Measurements from ENCODE around the gene TFR2.

TFR2 gene

DNA sequence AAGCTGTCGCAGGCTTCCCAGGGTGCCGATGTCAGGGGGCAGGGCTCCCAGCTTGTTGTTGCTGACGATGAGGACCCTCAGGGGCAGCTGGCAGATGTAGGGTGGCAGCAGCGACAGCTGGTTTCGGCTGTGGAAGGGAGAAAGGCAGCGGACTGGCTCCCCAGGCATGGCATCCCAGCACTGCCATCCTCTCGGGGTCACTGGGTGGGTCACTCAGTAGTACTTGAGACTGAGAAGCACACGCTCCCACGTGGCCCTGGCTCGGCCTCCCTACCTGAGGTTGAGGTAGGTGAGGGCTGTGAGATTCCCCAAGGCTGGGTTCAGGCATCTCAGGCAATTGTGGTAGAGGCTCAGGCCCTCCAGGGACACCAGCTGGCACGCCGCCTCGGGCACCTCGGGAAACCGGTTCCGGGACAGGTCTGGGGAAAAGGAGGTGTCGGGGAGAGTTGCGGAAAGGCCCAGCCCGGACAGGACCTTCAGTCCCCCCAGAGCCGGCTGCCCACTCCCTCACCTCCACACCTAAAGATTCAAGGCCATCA is 59.2 kb downstream of the TFR2 start:
- ATAC-seq (replicated peaks; ENCODE audit: extremely low read depth, poor library complexity, severe bottlenecking) (no peak), DNase-seq (ENCODE audit: low spot score in 2 of 2) (no peak)
- H3K36me3 Mint-ChIP-seq (ENCODE audit: insufficient read depth) = peaks cover 28% of the 10 kb centered on the region
- H3K4me3 Mint-ChIP-seq = peak overlapping the region; percentile 97
- no peaks in the 10 kb centered on the region for H3K27me3 Mint-ChIP-seq
- no peak overlapping the region for H3K27ac Mint-ChIP-seq (ENCODE audit: low read depth)
- no peaks in the 10 kb centered on the region for H3K9me3 Mint-ChIP-seq
- peaks cover 31% of the 10 kb centered on the region for H3K4me1 Mint-ChIP-seq

DNA sequence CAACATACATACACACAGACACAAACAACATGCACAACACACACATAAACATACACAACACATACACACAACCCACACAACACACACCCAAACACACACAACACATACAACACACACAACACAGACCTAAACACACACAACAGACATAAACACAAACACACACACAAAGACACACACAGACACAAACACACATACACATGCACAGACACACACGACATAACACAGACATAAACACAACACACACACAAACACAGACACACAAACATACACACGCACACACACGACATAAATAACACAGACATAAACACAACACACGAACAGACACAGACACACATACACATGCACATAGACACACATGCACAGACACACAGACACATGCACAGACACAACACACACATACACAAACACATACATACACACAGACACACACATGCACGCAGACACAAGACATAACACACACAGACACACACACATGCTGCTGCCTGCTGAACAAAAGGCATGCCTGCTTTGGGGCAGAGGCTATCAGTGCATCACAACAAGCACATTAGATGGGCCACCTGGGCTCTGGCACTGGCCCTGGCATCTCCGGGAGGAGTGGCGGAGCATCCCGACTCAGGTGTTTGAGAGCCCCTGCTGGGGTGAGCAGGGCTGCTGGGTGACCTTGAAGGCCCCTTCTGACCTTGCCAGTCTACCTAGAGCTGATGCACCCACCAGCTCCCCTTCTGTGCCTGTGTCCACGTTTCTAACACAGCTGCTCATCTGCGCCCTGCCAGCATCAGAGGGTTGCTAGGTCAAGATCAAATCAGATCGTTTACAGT is 60.7 kb downstream of the TFR2 start:
- Mint-ChIP-seq H3K27me3 (no peaks in the 10 kb centered on the region), H3K36me3 (ENCODE audit: insufficient read depth) (peaks cover 31% of the 10 kb centered on the region), H3K4me3 (no peak overlapping the region), H3K27ac (ENCODE audit: low read depth) (no peak overlapping the region), H3K9me3 (no peaks in the 10 kb centered on the region), H3K4me1 (peaks cover 25% of the 10 kb centered on the region)
- ATAC-seq (replicated peaks; ENCODE audit: extremely low read depth, poor library complexity, severe bottlenecking) (no peak), DNase-seq (ENCODE audit: low spot score in 2 of 2) (no peak)

DNA sequence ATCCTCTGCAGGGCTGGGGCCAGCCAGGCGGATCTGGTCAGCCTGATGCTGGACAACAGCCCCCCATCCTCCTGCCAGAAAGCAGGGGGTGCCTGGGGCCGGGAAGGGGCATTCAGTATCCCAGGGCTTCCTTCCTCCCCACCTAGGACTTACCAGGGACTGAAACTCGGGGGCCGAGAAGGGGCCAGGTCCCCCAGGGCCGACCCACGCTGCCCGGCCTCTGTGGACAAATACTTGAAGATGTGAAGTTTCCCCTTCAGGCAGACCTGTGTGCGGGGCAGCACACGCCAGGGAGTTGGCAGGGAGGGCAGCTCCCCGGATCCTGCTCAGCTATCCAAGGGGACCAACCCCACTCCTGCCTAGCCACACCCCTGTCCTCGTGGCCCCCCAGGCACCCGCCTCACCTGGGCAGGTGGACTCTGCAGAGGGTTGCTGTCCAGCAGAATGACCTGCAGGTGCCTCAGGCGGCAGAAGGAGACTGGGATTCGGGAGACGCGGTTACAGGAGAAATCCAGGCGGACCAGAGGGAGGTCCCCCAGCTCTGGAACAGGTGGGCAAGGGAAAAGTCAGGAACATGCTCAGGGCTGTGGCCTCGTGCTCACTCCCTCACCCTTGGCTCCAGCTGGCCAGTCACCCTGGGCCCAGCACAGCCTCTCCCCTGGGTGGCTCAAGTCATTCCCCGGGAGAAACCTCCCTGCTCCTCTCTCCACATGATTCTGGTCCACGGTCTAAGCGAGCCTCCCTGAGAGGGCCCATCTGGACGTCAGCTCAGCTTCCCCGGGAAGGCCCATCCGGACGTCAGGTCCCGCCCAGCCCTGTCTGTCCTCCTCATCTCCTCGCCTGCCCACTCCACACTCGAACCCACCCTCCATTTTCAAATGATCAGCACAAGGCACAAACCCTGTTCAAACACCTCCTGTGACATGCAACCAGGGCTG is 62.8 kb downstream of the TFR2 start:
- Mint-ChIP-seq H3K4me3 (no peak overlapping the region), H3K4me1 (peaks cover 5% of the 10 kb centered on the region), H3K27ac (ENCODE audit: low read depth) (no peak overlapping the region), H3K27me3 (no peaks in the 10 kb centered on the region), H3K9me3 (no peaks in the 10 kb centered on the region), H3K36me3 (ENCODE audit: insufficient read depth) (peaks cover 36% of the 10 kb centered on the region)
- no peak for DNase-seq (ENCODE audit: low spot score in 2 of 2)
- ATAC-seq (replicated peaks; ENCODE audit: extremely low read depth, poor library complexity, severe bottlenecking) = no peak

DNA sequence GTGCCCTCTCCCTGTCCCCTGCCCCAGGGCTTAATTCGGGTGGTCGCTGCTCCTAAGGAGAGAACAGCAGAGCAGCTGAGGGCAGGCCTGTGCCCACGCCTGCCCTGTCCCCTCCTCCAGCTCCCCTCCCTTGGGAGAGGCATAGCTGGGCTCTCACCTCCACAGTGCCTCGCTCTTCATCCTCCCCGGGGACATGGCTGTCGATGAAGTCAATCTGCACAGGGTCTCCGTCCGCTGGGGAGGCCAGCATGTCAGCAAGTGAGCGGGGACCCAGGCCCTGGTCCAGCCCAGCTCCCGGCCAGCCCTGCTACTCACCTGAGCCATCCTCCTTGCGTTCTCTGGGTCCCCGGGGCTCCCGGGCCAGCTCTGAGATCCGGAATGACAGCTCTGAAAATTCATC is 63.8 kb downstream of the TFR2 start:
- no peaks in the 10 kb centered on the region for H3K27me3 Mint-ChIP-seq
- peaks cover 38% of the 10 kb centered on the region for H3K36me3 Mint-ChIP-seq (ENCODE audit: insufficient read depth)
- H3K27ac Mint-ChIP-seq (ENCODE audit: low read depth) = no peak overlapping the region
- no peaks in the 10 kb centered on the region for H3K9me3 Mint-ChIP-seq
- no peak for ATAC-seq (replicated peaks; ENCODE audit: extremely low read depth, poor library complexity, severe bottlenecking)
- no peak for DNase-seq (ENCODE audit: low spot score in 2 of 2)
- H3K4me3 Mint-ChIP-seq = no peak overlapping the region
- H3K4me1 Mint-ChIP-seq = no peaks in the 10 kb centered on the region

DNA sequence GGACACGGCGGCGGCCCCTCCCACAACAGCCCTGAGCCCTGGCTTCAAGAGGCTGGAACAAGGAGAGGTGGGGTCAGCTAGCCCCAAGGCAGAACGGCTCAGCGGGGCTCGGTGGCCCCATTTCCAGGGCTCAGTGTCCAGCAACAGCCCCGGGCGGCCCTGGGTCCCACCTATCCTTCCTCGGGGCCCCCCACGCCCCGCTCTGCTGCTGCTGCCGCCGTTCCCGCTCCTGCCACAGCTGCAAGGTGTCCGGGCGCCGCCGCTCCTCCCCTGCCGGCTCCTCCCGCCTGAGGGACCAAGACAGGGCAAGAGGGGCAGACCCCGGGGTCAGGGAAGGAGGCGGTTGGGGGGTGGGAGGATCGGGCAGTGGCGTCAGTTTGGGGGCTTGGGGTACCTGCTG is 64.2 kb downstream of the TFR2 start:
- H3K9me3 Mint-ChIP-seq = no peaks in the 10 kb centered on the region
- ATAC-seq (replicated peaks; ENCODE audit: extremely low read depth, poor library complexity, severe bottlenecking) = no peak
- peaks cover 37% of the 10 kb centered on the region for H3K36me3 Mint-ChIP-seq (ENCODE audit: insufficient read depth)
- no peak overlapping the region for H3K27ac Mint-ChIP-seq (ENCODE audit: low read depth)
- no peak overlapping the region for H3K4me3 Mint-ChIP-seq
- H3K27me3 Mint-ChIP-seq = no peaks in the 10 kb centered on the region
- DNase-seq (ENCODE audit: low spot score in 2 of 2) = no peak
- peaks cover 2% of the 10 kb centered on the region for H3K4me1 Mint-ChIP-seq

DNA sequence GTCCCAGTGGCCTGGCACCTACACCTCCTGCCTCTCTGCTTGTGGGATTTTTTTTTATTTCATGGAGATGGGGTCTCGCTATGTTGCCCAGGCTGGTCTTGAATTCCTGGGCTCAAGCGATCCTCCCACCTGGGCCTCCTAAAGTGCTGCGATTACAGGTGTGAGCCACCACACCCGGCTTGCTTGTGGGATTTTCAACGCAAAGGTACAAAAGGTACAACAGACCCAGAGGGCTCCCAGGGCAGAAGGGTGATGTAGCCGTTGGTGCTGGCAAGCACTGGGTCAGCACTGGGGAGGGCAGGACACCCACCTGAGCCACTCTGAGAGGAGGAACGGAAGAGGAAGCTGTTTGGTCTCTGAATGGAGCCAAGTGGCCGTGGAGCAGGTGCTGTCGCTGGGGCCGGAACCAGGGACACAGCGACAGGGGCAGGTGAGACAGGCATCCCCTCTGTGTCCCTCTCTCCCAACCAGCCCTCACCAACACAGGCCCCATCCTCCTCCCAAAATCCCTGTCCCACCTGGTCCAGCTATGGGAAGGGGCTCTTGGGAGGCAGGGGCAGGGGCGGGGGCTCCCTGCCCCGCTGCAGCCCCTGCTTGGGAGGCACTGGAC is 64.9 kb downstream of the TFR2 start:
- Mint-ChIP-seq H3K9me3 (no peaks in the 10 kb centered on the region), H3K4me3 (no peak overlapping the region), H3K4me1 (peaks cover 6% of the 10 kb centered on the region), H3K27me3 (no peaks in the 10 kb centered on the region), H3K36me3 (ENCODE audit: insufficient read depth) (peaks cover 37% of the 10 kb centered on the region), H3K27ac (ENCODE audit: low read depth) (no peak overlapping the region)
- DNase-seq (ENCODE audit: low spot score in 2 of 2) = no peak
- ATAC-seq (replicated peaks; ENCODE audit: extremely low read depth, poor library complexity, severe bottlenecking) = no peak

DNA sequence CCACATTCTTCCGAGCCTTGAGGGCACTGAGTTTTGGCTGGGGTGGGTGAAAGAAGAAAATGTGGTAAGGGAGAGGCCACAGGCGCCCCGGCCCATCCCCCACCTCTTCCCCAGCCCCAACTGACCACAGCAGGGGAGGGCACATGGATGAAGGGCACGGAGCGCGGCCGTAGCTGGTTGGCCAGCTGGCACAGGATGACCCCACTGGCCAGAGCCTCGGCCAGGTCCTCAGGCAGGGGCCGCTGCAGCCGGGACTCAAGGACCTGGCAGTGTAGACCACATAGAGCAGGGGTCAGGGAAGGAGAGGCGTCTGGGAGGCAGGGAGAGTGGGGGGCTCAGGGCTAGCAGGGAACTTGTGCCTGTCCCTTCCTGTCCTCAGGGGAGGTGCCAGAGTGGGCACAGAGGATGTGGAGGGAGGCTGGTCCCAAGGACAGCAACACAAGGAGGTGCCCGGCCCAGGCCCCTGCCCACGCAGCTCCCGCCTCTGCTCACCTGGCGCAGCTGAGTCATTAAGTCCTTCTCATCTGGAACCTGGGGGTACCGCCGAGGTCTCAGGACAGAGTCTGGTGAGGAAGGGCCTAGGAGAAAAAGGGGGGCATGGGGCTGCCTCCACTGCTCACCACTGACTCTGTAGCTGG is 65.5 kb downstream of the TFR2 start:
- ATAC-seq (replicated peaks; ENCODE audit: extremely low read depth, poor library complexity, severe bottlenecking) (no peak), DNase-seq (ENCODE audit: low spot score in 2 of 2) (no peak)
- Mint-ChIP-seq H3K36me3 (ENCODE audit: insufficient read depth) (peaks cover 37% of the 10 kb centered on the region), H3K27me3 (no peaks in the 10 kb centered on the region), H3K4me3 (no peak overlapping the region), H3K4me1 (peaks cover 6% of the 10 kb centered on the region), H3K27ac (ENCODE audit: low read depth) (no peak overlapping the region), H3K9me3 (no peaks in the 10 kb centered on the region)

DNA sequence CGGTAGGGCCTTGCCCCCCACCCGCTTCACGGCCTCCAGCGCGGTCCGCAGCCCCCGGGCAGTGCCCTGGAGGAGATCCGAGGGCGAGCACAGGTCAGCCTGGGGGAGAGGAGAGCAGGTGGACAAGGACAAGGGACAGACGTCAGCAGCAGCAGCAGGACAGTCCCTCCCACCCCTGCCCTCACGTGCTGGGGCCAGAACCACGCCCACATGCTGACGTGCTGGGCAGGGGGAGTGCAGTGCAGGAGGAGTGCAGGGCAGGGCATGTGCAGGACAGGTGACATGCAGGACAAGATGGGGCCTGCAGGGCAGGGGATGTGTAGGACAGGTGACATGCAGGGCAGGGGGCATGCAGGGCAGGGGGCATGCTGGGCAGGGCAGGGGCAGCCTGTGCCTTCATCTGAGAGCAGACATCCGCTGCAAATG is 66.1 kb downstream of the TFR2 start:
- Mint-ChIP-seq H3K27me3 (no peaks in the 10 kb centered on the region), H3K4me3 (no peak overlapping the region), H3K27ac (ENCODE audit: low read depth) (peak overlapping the region; percentile 32), H3K9me3 (no peaks in the 10 kb centered on the region), H3K36me3 (ENCODE audit: insufficient read depth) (peaks cover 37% of the 10 kb centered on the region), H3K4me1 (peaks cover 6% of the 10 kb centered on the region)
- no peak for ATAC-seq (replicated peaks; ENCODE audit: extremely low read depth, poor library complexity, severe bottlenecking)
- no peak for DNase-seq (ENCODE audit: low spot score in 2 of 2)

DNA sequence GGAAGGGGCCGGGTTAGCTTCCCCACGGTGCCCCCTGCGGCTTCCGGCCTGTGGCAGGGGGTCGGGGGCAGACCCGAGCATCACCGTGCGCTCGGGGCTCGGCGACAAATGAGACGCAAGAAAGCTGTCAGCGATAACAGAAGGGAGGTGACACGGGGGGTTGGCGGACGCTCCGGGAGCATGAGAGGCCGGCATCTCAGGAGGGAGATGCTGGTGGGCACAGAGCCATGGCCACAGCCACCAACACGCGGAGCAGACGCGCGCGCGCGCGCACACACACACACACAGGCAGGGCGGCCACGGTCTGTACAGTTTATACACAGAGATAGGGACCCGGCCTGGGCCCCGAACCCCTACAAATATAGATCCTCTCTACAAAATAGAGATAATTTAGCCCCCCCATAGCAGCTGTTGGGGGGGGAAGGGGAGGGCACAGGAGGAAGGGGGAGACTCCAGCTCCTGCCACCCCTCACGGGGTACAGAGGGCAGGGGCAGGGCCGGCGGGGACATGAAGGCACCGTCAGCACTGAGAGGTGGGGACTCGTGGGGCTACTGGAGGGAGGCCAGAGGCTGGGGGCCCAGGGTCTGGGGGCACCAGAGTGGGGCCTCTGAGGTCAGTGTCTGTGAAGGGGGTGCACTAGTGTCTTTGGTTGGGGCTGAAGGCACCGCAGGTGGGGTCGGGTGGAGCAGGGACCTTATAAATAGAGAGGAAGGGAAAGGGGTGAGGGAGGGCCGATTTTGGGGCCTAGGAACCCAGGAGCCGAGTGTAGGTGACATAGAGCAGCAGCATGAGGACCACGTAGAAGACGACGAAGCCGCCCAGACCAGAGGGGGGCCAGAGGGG is 66.8 kb downstream of the TFR2 start:
- Mint-ChIP-seq H3K36me3 (ENCODE audit: insufficient read depth) (peaks cover 34% of the 10 kb centered on the region), H3K4me3 (no peak overlapping the region), H3K4me1 (peaks cover 6% of the 10 kb centered on the region), H3K27me3 (no peaks in the 10 kb centered on the region), H3K9me3 (no peaks in the 10 kb centered on the region), H3K27ac (ENCODE audit: low read depth) (peak overlapping the region; percentile 32)
- no peak for ATAC-seq (replicated peaks; ENCODE audit: extremely low read depth, poor library complexity, severe bottlenecking)
- DNase-seq (ENCODE audit: low spot score in 2 of 2) = no peak

DNA sequence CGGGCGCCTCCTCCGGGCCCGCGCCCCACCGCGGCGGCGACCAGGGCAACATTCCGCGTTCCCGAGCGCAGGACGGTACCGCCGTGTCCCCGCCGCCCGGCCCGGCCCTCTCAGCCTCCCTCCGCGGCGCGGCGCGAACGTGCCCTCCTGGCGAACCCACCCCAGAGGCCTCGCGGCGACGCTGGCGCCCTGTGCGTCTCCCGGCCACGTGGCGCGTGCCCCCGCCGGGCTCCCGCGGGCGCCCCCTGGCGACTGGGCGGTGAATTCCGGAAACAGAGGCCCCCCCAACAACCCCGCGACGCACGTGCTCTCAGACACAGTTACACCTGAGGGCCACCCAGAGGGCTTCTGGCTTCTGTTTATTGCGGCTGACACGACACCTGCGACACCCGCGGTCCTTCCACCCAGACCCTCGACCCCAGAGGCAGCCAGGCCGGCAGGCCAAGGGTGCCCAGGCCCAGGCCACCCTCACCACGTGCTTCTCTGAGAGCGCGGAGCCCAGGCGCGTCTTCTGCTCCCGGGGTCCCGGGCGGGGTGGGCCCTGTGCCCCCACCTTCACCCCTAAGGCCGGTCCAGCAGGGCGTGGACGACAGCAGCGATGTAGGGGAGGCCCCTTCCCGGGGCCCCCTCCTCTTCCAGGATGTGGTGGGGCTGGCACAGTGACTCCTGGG is 67.5 kb downstream of the TFR2 start, which contains the start of gene SAP25:
Gene SAP25, minus strand, starts transcription at position 210 of the 671 bp plus-strand sequence. Its CDS starts 158 bp downstream, at position 52.
- Mint-ChIP-seq H3K4me1 (peaks cover 14% of the 10 kb centered on the region), H3K9me3 (no peaks in the 10 kb centered on the region), H3K27ac (ENCODE audit: low read depth) (peak within 1 kb of the TSS; percentile 32), H3K27me3 (no peaks in the 10 kb centered on the region), H3K36me3 (ENCODE audit: insufficient read depth) (peaks cover 29% of the 10 kb centered on the region), H3K4me3 (no peak within 1 kb of the TSS)
- ATAC-seq (replicated peaks; ENCODE audit: extremely low read depth, poor library complexity, severe bottlenecking) (no peak), DNase-seq (ENCODE audit: low spot score in 2 of 2) (no peak)

Measured in central memory CD8-positive, alpha-beta T cell (primary cell).